NCI-H226 (cell line): ENCODE results near the gene DIS3L2.
"Not testable (repeated sequence)": the region's sequence is repeated elsewhere in the genome, so short reads cannot be mapped to it uniquely, and the experiment has no call there.

Source experiments
- DNase-seq: peaks from one replicate; pipeline ENCODE4 v3.0.0-alpha.2; 2015

DIS3L2 gene

GRCh38 chr2:232377319-232377718 lies 415.8 kb downstream of the DIS3L2 start:
- no peak for DNase-seq

GRCh38 chr2:232377841-232378734 lies 416.6 kb downstream of the DIS3L2 start:
- DNase-seq, result no peak

GRCh38 chr2:232378735-232379151 lies 417.2 kb downstream of the DIS3L2 start, which contains the start of gene ALPP:
Gene ALPP, plus strand, starts transcription at chr2:232378751. Its CDS starts 52 bp downstream, at chr2:232378803.
- not testable (repeated sequence) for DNase-seq

- not testable (repeated sequence) for DNase-seq
These were observed 418.4 kb downstream of the DIS3L2 start for GRCh38 chr2:232379610-232380590.

- DNase-seq, result not testable (repeated sequence)
These were observed 419.9 kb downstream of the DIS3L2 start for GRCh38 chr2:232381204-232382031.

GRCh38 chr2:232382331-232383225 lies 421.1 kb downstream of the DIS3L2 start:
- peak; percentile 41 for DNase-seq

- DNase-seq, result no peak
These were observed 423.0 kb downstream of the DIS3L2 start for GRCh38 chr2:232384466-232384865.

- not testable (repeated sequence) for DNase-seq
These were observed 423.5 kb downstream of the DIS3L2 start for GRCh38 chr2:232385058-232385457.

- peak; percentile 99 for DNase-seq
These were observed 424.4 kb downstream of the DIS3L2 start for GRCh38 chr2:232385660-232386489.

- no peak for DNase-seq
These were observed 424.9 kb downstream of the DIS3L2 start for GRCh38 chr2:232386490-232386739.
